NCI-H446 (cell line): Measurements from ENCODE around the gene KDR.

ENCODE experiments used
- DNase-seq, 2 experiments: peaks; one replicate each; lab custom pipeline; 2025; lab: John Stamatoyannopoulos, UW

The KDR gene

DNA sequence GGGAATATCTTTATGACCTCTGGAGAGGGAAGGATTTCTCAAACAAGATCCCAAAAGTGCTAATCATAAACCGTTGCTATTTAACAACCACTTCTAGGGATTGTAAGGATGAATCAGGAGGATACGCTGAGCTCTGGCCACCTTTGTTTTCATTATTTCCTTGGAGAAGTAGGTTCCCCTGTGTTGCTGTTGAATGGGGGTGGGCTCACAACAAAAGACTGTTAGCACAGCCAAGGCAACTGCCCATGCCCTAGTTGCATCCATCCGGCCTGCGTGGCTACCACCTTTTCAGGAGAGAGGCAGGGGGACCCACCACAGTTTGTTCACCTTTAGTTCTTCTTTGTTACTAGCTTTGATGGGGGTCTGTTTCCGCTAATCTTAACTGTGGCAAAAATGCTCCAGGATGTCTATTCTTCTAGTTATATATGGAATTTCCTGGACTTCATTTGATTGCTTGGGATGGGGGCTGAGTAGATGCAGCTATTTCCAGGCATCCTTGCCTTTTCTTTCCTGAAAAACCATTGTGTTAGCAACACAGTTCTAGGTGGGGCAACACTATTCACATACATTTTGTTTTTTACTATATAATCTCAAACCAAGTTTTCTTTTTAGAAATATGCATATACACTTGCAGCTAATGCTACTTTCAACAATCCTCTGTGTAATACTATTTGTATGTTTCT lies 95.4 kb downstream of the KDR start:
- no peak for DNase-seq

- DNase-seq: no peak
These were observed 96.1 kb downstream of the KDR start for GRCh38 chr4:55029321-55029720.
